A673 (cell line): ENCODE data around the gene TOMM40. TPM values are rescaled to one million over a fixed set of nuclear protein-coding genes. Genes with fewer than 3 reads are reported as not detected.

Experiments
- BruUV-seq: library from RNA; stranded (reverse); fragments of 400-500 nt; replicated peaks from 2 replicates; lab custom pipeline; 2021; lab: Mats Ljungman, UMichigan
- CTCF ChIA-PET: fragments of 300-600 bp; sonication (Branson Sonifier 250); formaldehyde crosslinking; loops from one replicate; lab custom pipeline; 2022; ENCODE audit warnings: antibody characterized with exemption; lab: Charles Lee
- POLR2A ChIA-PET: fragments of 300-600 bp; sonication (Branson Sonifier 250); formaldehyde crosslinking; loops from one replicate; lab custom pipeline; 2022; ENCODE audit warnings: antibody characterized with exemption; ENCODE audit not compliant: low non-redundant PET; lab: Charles Lee
- DNase-seq: peaks from one replicate; pipeline ENCODE4 v3.0.0-alpha.2; 2015; ENCODE audit warnings: low spot score
- H3K27ac ChIP-seq: fragments of 200-600 bp; sonication (generic); 2 replicates; pipeline ENCODE4 v1.5.1; 2016; ENCODE audit warnings: mixed run types, low read depth, mild to moderate bottlenecking, mixed read lengths, antibody characterized with exemption, low read length; ENCODE audit not compliant: poor library complexity, severe bottlenecking
- H3K27me3 ChIP-seq: fragments of 200-600 bp; sonication (generic); replicated peaks from 2 replicates; pipeline ENCODE4 v1.6.1; 2017; ENCODE audit warnings: mixed run types, low read depth, mild to moderate bottlenecking, mixed read lengths, antibody characterized with exemption, low read length; ENCODE audit not compliant: insufficient read depth, poor library complexity
- H3K36me3 ChIP-seq: fragments of 200-600 bp; sonication (generic); 2 replicates; pipeline ENCODE4 v1.6.1; 2016; ENCODE audit warnings: mixed run types, mild to moderate bottlenecking, mixed read lengths, antibody characterized with exemption, low read length; ENCODE audit not compliant: insufficient read depth, poor library complexity, severe bottlenecking
- H3K4me1 ChIP-seq: fragments of 200-600 bp; sonication (generic); 2 replicates; pipeline ENCODE4 v1.6.1; 2017; ENCODE audit warnings: mixed run types, mild to moderate bottlenecking, mixed read lengths, antibody characterized with exemption, low read length; ENCODE audit not compliant: insufficient read depth, poor library complexity, severe bottlenecking
- H3K4me3 ChIP-seq: fragments of 200-600 bp; sonication (generic); 2 replicates; pipeline ENCODE4 v1.5.1; 2016; ENCODE audit warnings: low read depth, mixed run types, mild to moderate bottlenecking, mixed read lengths, low read length; ENCODE audit not compliant: poor library complexity, severe bottlenecking
- H3K9me3 ChIP-seq: fragments of 200-600 bp; sonication (generic); 2 replicates; pipeline ENCODE4 v1.6.1; 2016; ENCODE audit warnings: mixed run types, low read depth, mild to moderate bottlenecking, mixed read lengths, antibody characterized with exemption, low read length; ENCODE audit not compliant: poor library complexity, severe bottlenecking
- EZH2 ChIP-seq: fragments of 200-600 bp; sonication (generic); IDR thresholded peaks from 2 replicates; pipeline ENCODE4 v1.6.1; 2017; ENCODE audit warnings: borderline replicate concordance, low read depth, mild to moderate bottlenecking, mixed read lengths, antibody characterized with exemption, low read length; ENCODE audit not compliant: poor library complexity, severe bottlenecking
- intact Hi-C: fragments of 100-400 bp; cut with micrococcal nuclease; formaldehyde crosslinking; loops from one replicate; pipeline ENCODE4 v1.10.0; 2022; ENCODE audit not compliant: unreplicated experiment
- total RNA-seq: library from RNA; stranded (reverse); gene quantifications from 2 replicates; pipeline ENCODE4 v1.2.3, GENCODE V29; 2021
- TF ChIP-seq, protein P1 (sequence below): fragments of 300-800, 200-600 bp; sonication (generic); conservative IDR thresholded peaks from 2 replicates; pipeline ENCODE4 v1.5.1; 2017; ENCODE audit warnings: low read depth, mild to moderate bottlenecking, antibody characterized with exemption, low read length, moderate library complexity, mixed read lengths

TOMM40 gene
- total RNA-seq, 1 experiment from 2014 or later, result 234 TPM

DNA sequence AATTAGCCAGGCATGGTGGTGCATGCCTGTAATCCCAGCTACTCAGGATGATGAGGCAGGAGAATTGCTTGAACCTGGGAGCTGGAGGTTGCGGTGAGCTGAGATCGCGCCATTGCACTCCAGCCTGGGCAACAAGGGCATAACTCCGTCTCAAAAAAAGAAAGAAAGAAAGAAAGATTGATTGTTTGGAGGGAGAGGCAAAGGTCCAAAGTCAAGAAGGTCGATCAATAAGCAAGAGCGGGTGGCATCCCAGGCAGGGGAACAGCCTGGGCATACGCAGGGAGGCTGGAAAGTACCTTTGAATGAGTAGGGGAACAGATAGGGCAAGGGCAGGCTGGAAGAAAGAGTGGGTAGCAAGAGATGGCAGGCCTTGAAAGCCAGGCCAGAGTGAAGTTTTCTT is 39.0 kb downstream of the TOMM40 start:
- Histone ChIP-seq H3K27ac (no peak overlapping the region), H3K27me3 (no peaks in the 10 kb centered on the region), H3K4me1 (no peaks in the 10 kb centered on the region), H3K36me3 (no peaks in the 10 kb centered on the region), H3K4me3 (no peak overlapping the region), H3K9me3 (no peaks in the 10 kb centered on the region)
- intact Hi-C loops, result no loop called here
- no peak for DNase-seq
- ChIA-PET POLR2A (no interaction called here), CTCF (no interaction called here)
- no TSS peak for BruUV-seq
- TF ChIP-seq, protein P1, sequence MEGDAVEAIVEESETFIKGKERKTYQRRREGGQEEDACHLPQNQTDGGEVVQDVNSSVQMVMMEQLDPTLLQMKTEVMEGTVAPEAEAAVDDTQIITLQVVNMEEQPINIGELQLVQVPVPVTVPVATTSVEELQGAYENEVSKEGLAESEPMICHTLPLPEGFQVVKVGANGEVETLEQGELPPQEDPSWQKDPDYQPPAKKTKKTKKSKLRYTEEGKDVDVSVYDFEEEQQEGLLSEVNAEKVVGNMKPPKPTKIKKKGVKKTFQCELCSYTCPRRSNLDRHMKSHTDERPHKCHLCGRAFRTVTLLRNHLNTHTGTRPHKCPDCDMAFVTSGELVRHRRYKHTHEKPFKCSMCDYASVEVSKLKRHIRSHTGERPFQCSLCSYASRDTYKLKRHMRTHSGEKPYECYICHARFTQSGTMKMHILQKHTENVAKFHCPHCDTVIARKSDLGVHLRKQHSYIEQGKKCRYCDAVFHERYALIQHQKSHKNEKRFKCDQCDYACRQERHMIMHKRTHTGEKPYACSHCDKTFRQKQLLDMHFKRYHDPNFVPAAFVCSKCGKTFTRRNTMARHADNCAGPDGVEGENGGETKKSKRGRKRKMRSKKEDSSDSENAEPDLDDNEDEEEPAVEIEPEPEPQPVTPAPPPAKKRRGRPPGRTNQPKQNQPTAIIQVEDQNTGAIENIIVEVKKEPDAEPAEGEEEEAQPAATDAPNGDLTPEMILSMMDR, result no peak
- TF ChIP-seq EZH2, result no peak

DNA sequence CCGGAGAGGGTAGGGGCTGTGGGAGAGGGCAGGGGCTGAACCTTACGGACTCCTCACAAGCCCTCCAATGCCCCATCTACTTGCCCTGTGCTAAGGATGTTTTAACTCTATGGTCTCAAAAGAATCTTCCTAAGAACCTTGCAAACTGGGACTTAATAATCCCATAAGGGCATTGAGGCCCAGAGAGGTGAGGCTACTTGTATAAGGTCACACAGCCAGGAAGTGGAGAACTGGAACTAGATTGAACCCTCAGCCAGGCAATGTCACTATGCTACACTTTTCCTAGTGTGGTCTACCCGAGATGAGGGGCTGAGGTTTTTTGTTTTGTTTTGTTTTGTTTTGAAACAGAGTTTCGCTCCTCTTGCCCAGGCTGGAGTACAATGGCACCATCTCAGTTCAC is 40.5 kb downstream of the TOMM40 start:
- ChIA-PET POLR2A (no interaction called here), CTCF (interaction anchor here (0.6 kb wide), 1 partner anchor 1064 kb away, joined by 6 read pairs; the partner anchor contains the start of gene CCDC61)
- intact Hi-C loops, result no loop called here
- H3K4me1 ChIP-seq, result no peaks in the 10 kb centered on the region
- TF ChIP-seq, protein P1, result no peak
- TF ChIP-seq EZH2, result no peak
- no TSS peak for BruUV-seq
- no peaks in the 10 kb centered on the region for H3K9me3 ChIP-seq
- no peaks in the 10 kb centered on the region for H3K27me3 ChIP-seq
- H3K36me3 ChIP-seq, result no peaks in the 10 kb centered on the region
- H3K4me3 ChIP-seq, result no peak overlapping the region
- no peak for DNase-seq
- no peak overlapping the region for H3K27ac ChIP-seq

DNA sequence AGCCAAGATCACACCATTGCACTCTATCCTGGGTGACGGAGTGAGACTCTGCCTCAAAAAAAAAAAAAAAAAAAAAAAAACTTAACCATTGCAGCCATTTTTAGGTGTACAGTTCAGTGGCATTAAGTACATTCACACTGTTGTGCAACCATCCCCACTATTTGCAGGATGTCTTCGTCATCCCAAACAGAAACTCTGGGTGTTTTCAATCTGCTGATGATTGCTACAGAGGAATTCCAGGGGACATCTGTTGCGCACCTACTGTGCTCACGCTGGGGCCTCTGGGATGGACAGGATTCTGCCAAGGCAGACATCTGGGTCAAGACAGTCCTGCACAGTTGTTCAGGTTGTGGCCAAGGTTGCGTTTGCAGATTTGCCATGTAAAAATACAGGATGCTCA is 48.6 kb downstream of the TOMM40 start:
- POLR2A ChIA-PET, result no interaction called here

More for the DNA sequence above, 48.6 kb downstream of the TOMM40 start:
- no peaks in the 10 kb centered on the region for H3K4me1 ChIP-seq
- no peak overlapping the region for H3K4me3 ChIP-seq
- intact Hi-C loops, result no loop called here
- H3K27me3 ChIP-seq, result no peaks in the 10 kb centered on the region
- no peak for DNase-seq
- no peak for TF ChIP-seq EZH2
- TF ChIP-seq, protein P1, result no peak
- no TSS peak for BruUV-seq
- no peak overlapping the region for H3K27ac ChIP-seq
- CTCF ChIA-PET, result no interaction called here
- H3K36me3 ChIP-seq, result no peaks in the 10 kb centered on the region
- H3K9me3 ChIP-seq, result no peaks in the 10 kb centered on the region
